CD4-positive, alpha-beta T cell treated with Interleukin-21 for 1 hour (primary cell): Measurements from ENCODE around the gene ZNF740.
A peak's percentile ranks its signal among the peaks of the same experiment; 100 is the strongest.

Experiments
- DNase-seq: peaks from one replicate; pipeline ENCODE4 v3.0.0-alpha.2; 2020

The ZNF740 gene

GRCh38 chr12:53214687-53215455 lies 34.3 kb downstream of the ZNF740 start:
- DNase-seq: no peak

- DNase-seq: no peak
Observed at GRCh38 chr12:53215497-53215896, 35.0 kb downstream of the ZNF740 start.

- peak; percentile 53 for DNase-seq
Observed at GRCh38 chr12:53217051-53217930, 36.8 kb downstream of the ZNF740 start.

DNA sequence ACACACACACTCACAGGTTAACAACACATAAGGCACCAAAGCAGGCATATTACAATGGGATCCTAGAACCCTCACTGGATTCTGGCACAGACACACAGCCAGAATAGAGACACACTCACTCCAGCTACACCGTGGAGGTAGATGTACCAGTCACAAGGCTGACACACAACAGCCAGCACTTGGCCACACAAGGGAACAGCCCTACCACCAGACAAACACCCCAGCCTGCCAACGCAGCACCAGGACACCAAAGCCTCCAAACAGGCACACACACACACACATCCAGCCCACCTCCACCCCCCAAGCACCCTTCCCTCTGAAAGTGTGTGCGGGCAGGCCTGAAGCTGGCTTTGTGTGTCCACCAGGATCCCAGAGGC lies 37.4 kb downstream of the ZNF740 start:
- no peak for DNase-seq

GRCh38 chr12:53218551-53219291 lies 38.2 kb downstream of the ZNF740 start:
- no peak for DNase-seq

DNA sequence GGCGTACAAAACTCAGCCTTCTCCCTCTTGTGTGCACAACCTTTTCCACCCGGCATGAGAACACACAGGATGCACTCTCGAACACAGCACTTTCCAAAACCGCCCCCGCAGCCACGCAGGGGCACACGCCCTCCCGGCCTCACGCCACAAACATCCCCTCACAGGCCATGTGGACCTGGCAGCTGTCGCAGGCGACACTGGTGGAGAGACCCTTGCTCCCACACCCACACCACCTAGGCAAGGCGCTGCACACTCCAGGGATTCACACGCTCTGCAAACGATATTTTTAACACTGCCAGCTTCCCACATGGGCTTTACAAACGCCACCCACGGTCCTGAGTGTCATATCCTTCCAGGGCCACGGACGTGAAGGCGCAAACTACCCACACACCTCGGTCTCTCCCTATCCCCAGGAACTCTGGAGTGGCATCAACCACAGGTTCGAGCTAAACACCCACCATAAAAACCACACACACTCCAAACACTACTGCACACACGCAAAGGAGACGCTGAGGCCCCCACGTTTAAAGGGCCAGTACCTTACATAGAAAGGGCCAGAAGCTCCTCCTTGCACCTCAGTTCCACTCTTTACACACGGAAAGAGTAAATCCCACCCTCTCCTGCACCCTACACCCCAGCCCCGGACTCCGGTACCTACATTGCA lies 38.9 kb downstream of the ZNF740 start:
- peak; percentile 45 for DNase-seq

DNA sequence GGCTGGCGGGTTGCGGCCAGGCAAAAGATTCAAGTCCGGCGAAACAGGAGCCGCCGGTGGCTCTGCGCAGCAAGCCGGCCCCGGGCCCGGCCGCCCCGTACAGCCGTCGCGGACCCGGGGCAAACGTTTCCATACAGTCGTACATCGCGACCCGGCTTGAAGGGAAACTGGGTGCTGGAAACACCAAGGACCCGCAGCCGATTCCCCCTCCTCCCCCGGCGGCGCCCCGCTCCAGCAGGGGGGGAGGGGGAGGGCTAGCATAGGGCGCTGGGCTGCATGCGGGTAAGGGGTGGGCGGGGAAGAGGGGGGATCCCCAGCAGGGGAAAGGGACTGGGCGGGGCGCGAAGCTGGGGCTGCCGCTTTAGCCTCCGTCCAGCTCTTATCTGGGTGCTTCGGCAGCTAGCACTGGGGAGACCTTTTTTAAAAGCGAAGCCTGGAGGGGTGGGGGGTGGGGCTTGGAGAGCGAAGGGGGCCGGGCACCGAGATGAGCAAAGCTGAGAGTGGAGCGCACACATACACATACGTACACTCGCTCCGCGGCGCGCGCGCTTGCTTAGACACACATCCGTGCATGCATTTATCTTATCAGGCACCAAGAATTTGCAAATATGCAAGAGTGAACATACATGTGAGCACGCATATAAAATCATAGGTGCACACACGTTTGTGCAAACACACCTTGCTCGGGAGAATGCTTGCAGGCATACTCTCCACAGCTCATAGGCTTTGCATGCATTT lies 39.6 kb downstream of the ZNF740 start:
- peak; percentile 78 for DNase-seq

DNA sequence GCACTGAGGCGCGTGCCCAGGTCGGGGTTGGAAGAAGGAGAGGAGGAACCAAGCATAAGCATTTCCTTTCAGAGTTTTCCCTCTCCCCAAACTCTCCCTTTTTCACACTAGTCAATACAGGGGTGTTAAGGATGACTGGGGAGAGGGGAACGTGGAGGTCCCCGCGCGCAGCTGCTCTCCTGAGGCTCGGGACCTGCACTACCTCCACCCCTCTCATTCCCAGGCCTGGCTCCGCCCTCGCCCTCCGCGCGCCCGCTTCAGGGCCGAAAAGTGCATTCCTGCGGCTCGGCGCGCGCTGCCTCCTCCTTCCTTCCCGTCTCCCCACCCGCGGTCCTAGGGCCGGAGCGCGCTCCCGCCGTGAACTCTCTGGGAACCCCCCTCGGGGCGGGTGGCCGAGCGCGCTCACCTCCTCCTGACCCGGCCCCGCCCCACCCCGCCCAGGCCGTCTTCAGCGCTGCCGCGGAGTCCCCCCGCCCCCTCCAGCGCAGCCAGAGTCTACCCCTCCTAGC lies 40.2 kb downstream of the ZNF740 start:
- DNase-seq: peak; percentile 84

DNA sequence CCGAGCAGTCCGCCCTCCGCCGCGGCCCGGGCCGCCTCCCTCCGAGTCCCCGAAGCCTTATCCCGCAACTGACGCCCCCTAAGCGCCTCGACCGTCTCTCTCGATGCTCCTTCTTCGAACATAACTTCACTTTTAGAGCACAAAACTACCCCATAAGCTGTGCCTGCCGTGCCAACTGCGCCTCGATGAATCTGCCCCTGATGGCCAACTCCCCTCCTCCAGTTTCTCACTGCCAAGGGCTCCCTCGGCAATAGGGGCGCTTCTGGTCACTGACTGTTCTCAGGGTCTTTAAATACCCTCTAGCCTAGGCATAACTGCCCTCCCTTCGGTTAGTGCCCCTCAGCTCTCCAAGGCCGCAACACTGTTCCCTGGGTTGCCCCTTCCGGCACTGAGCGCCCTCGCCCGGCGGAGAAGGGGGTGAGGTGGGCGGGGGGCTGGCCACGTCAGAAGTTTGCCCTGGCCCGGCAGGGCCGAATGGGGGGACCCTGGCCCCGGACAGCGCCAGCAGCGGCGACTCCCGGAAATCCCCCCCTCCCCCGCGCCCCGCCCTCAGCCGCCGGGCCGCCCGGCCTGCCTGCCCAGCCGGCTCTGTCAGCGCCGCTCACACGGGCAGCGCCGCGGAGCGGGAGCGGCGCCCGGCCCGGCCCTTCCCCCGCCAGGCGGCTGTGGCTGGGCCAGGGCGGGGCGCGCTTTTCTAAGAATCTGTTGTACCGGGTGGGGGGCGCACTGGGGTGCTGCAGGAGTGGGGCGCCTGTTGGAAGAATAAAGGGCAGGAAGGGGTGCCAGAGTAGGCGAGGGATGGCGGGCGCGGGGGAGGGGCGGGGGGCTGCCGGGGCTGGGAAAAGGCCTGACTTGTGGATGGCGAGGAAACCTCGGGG lies 40.9 kb downstream of the ZNF740 start:
- DNase-seq: peak; percentile 66

GRCh38 chr12:53222170-53222721 lies 41.7 kb downstream of the ZNF740 start:
- no peak for DNase-seq

DNA sequence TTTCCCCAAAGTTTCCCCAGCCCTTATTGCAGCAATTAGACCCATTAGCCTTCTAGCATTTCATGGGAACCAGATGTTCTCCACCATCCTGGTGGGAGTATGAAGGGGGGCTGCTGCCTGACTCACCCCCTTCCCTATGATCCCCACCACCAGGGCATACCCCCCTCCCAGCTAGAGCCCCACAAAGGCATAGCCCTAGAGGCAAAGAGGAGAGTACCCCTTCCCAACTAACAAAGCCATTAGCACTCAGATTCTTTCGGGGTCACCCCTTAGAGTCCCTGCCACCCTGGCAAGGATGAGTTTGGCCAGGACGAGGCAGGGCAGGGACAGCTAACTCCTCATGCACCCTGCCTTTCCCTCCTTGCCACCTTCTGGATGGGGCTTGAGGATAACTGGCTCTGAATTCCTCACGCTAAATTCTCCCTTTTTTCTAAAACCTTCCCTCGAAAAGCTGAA lies 42.3 kb downstream of the ZNF740 start:
- no peak for DNase-seq

GRCh38 chr12:53223389-53224060 lies 43.0 kb downstream of the ZNF740 start:
- DNase-seq: no peak

GRCh38 chr12:53224061-53224896 lies 43.8 kb downstream of the ZNF740 start:
- no peak for DNase-seq

- no peak for DNase-seq
Observed at GRCh38 chr12:53224897-53225634, 44.5 kb downstream of the ZNF740 start.

- no peak for DNase-seq
Observed at GRCh38 chr12:53225635-53226424, 45.3 kb downstream of the ZNF740 start.

DNA sequence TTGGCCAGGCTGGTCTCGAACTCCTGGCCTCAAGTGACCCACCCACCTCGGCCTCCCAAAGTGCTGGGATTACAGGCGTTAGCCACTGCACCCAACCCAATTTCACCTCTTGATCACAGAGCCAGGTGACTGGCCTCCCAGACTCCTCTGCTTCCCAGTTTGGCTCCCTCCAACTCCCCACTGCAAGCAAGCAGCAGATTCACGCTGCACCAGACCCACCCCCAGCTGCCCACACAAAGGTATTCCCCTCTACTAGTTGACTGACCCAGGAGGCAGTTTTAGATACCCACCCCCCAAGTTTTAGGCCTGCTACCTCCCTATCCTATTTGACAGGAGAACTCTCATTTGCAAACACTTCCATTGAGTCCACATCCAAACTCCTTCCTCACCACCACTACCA lies 46.3 kb downstream of the ZNF740 start:
- DNase-seq: no peak

GRCh38 chr12:53227341-53227740 lies 46.8 kb downstream of the ZNF740 start:
- DNase-seq: no peak
